K562 (cell line): Measurements from ENCODE around the gene CNNM4. TPM values are rescaled to one million over a fixed set of nuclear protein-coding genes. Genes with fewer than 3 reads are reported as not detected.

Source experiments
- ATAC-seq: fragments of 200-7000 bp; cut with Tn5 transposase; 3 replicates; pipeline ENCODE4 v1.9.1; 2020; ENCODE audit warnings: moderate library complexity
- BruUV-seq: library from RNA; stranded (reverse); fragments of 400-500 nt; replicated peaks from 2 replicates; lab custom pipeline; 2021; lab: Mats Ljungman, UMichigan
- CTCF ChIA-PET: fragments of 300-600 bp; formaldehyde crosslinking; extraction: SDS; loops from one replicate; lab custom pipeline; 2021; ENCODE audit warnings: low intra/inter-chr PET ratio; lab: Yijun Ruan, JAX
- POLR2A ChIA-PET: fragments of 300-600, 350-650 bp; sonication (Branson Sonifier 250); formaldehyde crosslinking; extraction: SDS; loops from one replicate; lab custom pipeline; 2021; ENCODE audit warnings: antibody characterized with exemption, inconsistent platforms; lab: Yijun Ruan, JAX
- DNase-seq, 4 experiments: peaks; one replicate each; pipeline versions ENCODE4 v3.0.0 to v3.0.0-alpha.2; 2011 to 2018; ENCODE audit warnings: low spot score in 3 of 4, mixed read lengths in 3 of 4; ENCODE audit errors: extremely low read depth in 1 of 4
- FAIRE-seq: peaks from 2 replicates; lab custom pipeline; 2011; peaks lifted over from hg19 to GRCh38; lab: Jason Lieb, UNC
- H2AFZ ChIP-seq: 2 replicates; pipeline ENCODE4 v1.6.0; 2011; ENCODE audit warnings: low read depth, low read length, control low read depth, inconsistent platforms
- H3K27ac ChIP-seq: fragments of 200-600 bp; 3 replicates; pipeline ENCODE4 v1.8.0; 2011; ENCODE audit warnings: low read depth, mild to moderate bottlenecking, control low read depth, inconsistent platforms, low read length, moderate library complexity, mixed read lengths; ENCODE audit errors: extremely low read depth
- H3K27me3 ChIP-seq, 2 experiments: fragments of 300-600 bp in 1 of 2; 2 replicates in 1 of 2; 3 replicates in 1 of 2; pipeline versions ENCODE4 v1.6.0 to v1.8.0; 2011; ENCODE audit warnings: inconsistent platforms in 2 of 2, low read length in 2 of 2, mild to moderate bottlenecking in 1 of 2, mixed read lengths in 1 of 2, moderate library complexity in 1 of 2; ENCODE audit not compliant: control insufficient read depth in 2 of 2, insufficient read depth in 2 of 2
- H3K36me3 ChIP-seq: fragments of 300-600 bp; 3 replicates; pipeline ENCODE4 v1.8.0; 2011; ENCODE audit warnings: mild to moderate bottlenecking, low read length, inconsistent platforms; ENCODE audit not compliant: control insufficient read depth, insufficient read depth
- H3K4me1 ChIP-seq, 2 experiments: fragments of 200-600 bp in 1 of 2; replicated peaks in 1 of 2; 2 replicates in 1 of 2; 3 replicates in 1 of 2; pipeline versions ENCODE4 v1.5.1 to v1.8.0; 2011; ENCODE audit warnings: inconsistent platforms in 2 of 2, low read length in 2 of 2, mild to moderate bottlenecking in 1 of 2, mixed read lengths in 1 of 2, moderate library complexity in 1 of 2; ENCODE audit not compliant: control insufficient read depth in 2 of 2, insufficient read depth in 2 of 2
- H3K4me2 ChIP-seq: 2 replicates; pipeline ENCODE4 v1.6.1; 2011; ENCODE audit warnings: low read length, control low read depth, inconsistent platforms, mixed read lengths; ENCODE audit not compliant: insufficient read depth
- H3K4me3 ChIP-seq: fragments of 200-600 bp; sonication (generic), shearing (Covaris generic); 2 replicates; pipeline ENCODE4 v1.5.1; 2016; ENCODE audit warnings: control low read depth, inconsistent platforms
- H3K79me2 ChIP-seq: fragments of 200-600 bp; 3 replicates; pipeline ENCODE4 v1.8.0; 2011; ENCODE audit warnings: low read length, inconsistent platforms; ENCODE audit not compliant: control insufficient read depth, insufficient read depth
- H3K9ac ChIP-seq, 2 experiments: 2 replicates each; pipeline versions ENCODE4 v1.6.0 to v1.6.1; 2011; ENCODE audit warnings: low read depth in 2 of 2, low read length in 2 of 2, control low read depth in 1 of 2, inconsistent platforms in 1 of 2, mild to moderate bottlenecking in 1 of 2, mixed read lengths in 1 of 2; ENCODE audit not compliant: insufficient read depth in 1 of 2
- H3K9me1 ChIP-seq: one replicate; pipeline ENCODE4 v1.6.0; 2011; ENCODE audit warnings: inconsistent platforms, mild to moderate bottlenecking, low read length, moderate library complexity; ENCODE audit not compliant: control insufficient read depth, insufficient read depth
- H3K9me3 ChIP-seq: replicated peaks from 2 replicates; pipeline ENCODE4 v1.5.1; 2011; ENCODE audit warnings: low read depth, low read length, inconsistent platforms; ENCODE audit not compliant: control insufficient read depth, insufficient read depth
- H4K20me1 ChIP-seq: replicated peaks from 2 replicates; pipeline ENCODE4 v1.6.1; 2011; ENCODE audit warnings: low read length, inconsistent platforms, mixed read lengths; ENCODE audit not compliant: control insufficient read depth, insufficient read depth
- ARID1B ChIP-seq: fragments of 450-650 bp; IDR thresholded peaks from 2 replicates; pipeline ENCODE4 v1.6.1; 2016; ENCODE audit warnings: antibody characterized with exemption, mild to moderate bottlenecking, inconsistent platforms
- BCL6 ChIP-seq: fragments of 250-450 bp; sonication (Bioruptor Pico); IDR thresholded peaks from 2 replicates; pipeline ENCODE4 v1.4.0; 2020
- MED1 ChIP-seq: sonication (generic); formaldehyde crosslinking; IDR thresholded peaks from 2 replicates; pipeline ENCODE4 v1.8.1; 2023; ENCODE audit warnings: missing genetic modification reagents, borderline replicate concordance
- NCOA4 ChIP-seq: fragments of 450-650 bp; IDR thresholded peaks from 2 replicates; pipeline ENCODE4 v1.6.1; 2018; ENCODE audit warnings: mild to moderate bottlenecking; ENCODE audit not compliant: partially characterized antibody
- OTX1 ChIP-seq: fragments of 450-650 bp; formaldehyde crosslinking; IDR thresholded peaks from 2 replicates; pipeline ENCODE4 v1.4.0; 2022; ENCODE audit warnings: mild to moderate bottlenecking
- POLR2B ChIP-seq: fragments of 450-650 bp; IDR thresholded peaks from 2 replicates; pipeline ENCODE4 v1.6.1; 2018; ENCODE audit warnings: low read depth; ENCODE audit not compliant: partially characterized antibody
- RAD21 ChIP-seq, 2 experiments: fragments of 250-450 bp in 1 of 2; fragments of 450-650 bp in 1 of 2; sonication (Bioruptor Pico) in 1 of 2; formaldehyde crosslinking in 1 of 2; IDR thresholded peaks in 1 of 2; conservative IDR thresholded peaks in 1 of 2; 2 replicates each; pipeline versions ENCODE4 v1.4.0 to v1.8.0; 2020 to 2022; ENCODE audit warnings: mild to moderate bottlenecking in 2 of 2, moderate library complexity in 1 of 2
- RBM17 ChIP-seq: fragments of 200-400 bp; formaldehyde crosslinking; IDR thresholded peaks from 2 replicates; pipeline ENCODE4 v1.6.1; 2017; ENCODE audit warnings: low read depth, mild to moderate bottlenecking, low read length, borderline replicate concordance
- SMAD2 ChIP-seq: fragments of 150-350 bp; IDR thresholded peaks from 2 replicates; pipeline ENCODE4 v1.6.1; 2014; ENCODE audit warnings: low read depth, mild to moderate bottlenecking, low read length
- SREBF1 ChIP-seq: fragments of 150-350 bp; IDR thresholded peaks from 2 replicates; pipeline ENCODE4 v1.6.1; 2014; ENCODE audit warnings: antibody characterized with exemption, low read depth, low read length, borderline replicate concordance
- USF2 ChIP-seq: sonication (generic); formaldehyde crosslinking; IDR thresholded peaks from 2 replicates; pipeline ENCODE4 v1.5.0; 2020; ENCODE audit warnings: missing genetic modification reagents
- ZNF561 ChIP-seq: fragments of 450-650 bp; formaldehyde crosslinking; conservative IDR thresholded peaks from 2 replicates; pipeline ENCODE4 v1.4.0; 2020; ENCODE audit warnings: mild to moderate bottlenecking, moderate library complexity
- WGBS: fragments of 100-300 bp; shearing (Covaris generic); methylation state at CpG from one replicate; pipeline ENCODE4 v1.1.6; 2016; ENCODE audit warnings: low coverage, mixed read lengths; ENCODE audit not compliant: insufficient coverage; ENCODE audit errors: missing lambda C conversion rate; 5-methylcytosine and 5-hydroxymethylcytosine counted together
- in situ Hi-C: fragments of 300-500 bp; cut with MboI; formaldehyde crosslinking; loops from 4 replicates; pipeline ENCODE4 v1.15.0; 2018; ENCODE audit warnings: inconsistent platforms, mixed read lengths
- intact Hi-C: fragments of 100-400 bp; cut with micrococcal nuclease; formaldehyde crosslinking; loops from 2 replicates; pipeline ENCODE4 v1.14.2; 2022
- polyA plus RNA-seq, 8 experiments: library from polyadenylated mRNA; depleted of rRNA in 4 of 8; stranded (reverse) in 5 of 8; unstranded in 3 of 8; fragments of >200 nt; fragmentation: Nextera tagmentation in 2 of 8; fragmentation: Illumina TruSeq in 1 of 8; extraction: Ambion mirVana in 2 of 8; extraction: Trizol in 1 of 8; gene quantifications; 2 replicates each; pipeline versions ENCODE4 v1.2.1 to v1.2.3, GENCODE V29; 2011 to 2014; ENCODE audit warnings: inconsistent platforms in 1 of 8, missing spikeins in 1 of 8
- total RNA-seq, 7 experiments: library from RNA; depleted of rRNA in 6 of 7; stranded (reverse); fragments of >200 nt in 6 of 7; fragmentation: Illumina TruSeq in 2 of 7; extraction: Trizol in 2 of 7; gene quantifications; 2 replicates each; pipeline versions ENCODE4 v1.2.1 to v1.2.3, GENCODE V29; 2011 to 2021; ENCODE audit warnings: low replicate concordance in 1 of 7
- TF ChIP-seq, protein P1 (sequence below), 2 experiments: fragments of 450-650 bp; IDR thresholded peaks; 2 replicates each; pipeline ENCODE4 v1.6.1; 2018; ENCODE audit warnings: mild to moderate bottlenecking in 2 of 2, low read depth in 1 of 2; ENCODE audit not compliant: partially characterized antibody in 2 of 2
- TF ChIP-seq, protein P2 (sequence below), 3 experiments: fragments of 200-800 bp in 1 of 3; fragments of 250-450 bp in 1 of 3; fragments of 450-650 bp in 1 of 3; sonication (Bioruptor Pico) in 1 of 3; sonication (Bioruptor generic) in 1 of 3; formaldehyde crosslinking in 1 of 3; IDR thresholded peaks; 2 replicates each; pipeline versions ENCODE4 v1.6.1 to v1.8.0; 2016 to 2022; ENCODE audit warnings: mild to moderate bottlenecking in 2 of 3, missing genetic modification characterization in 2 of 3, missing compliant biosample characterization in 1 of 3, moderate library complexity in 1 of 3

Gene CNNM4
- total and polyA plus RNA-seq, 9 of the 15 experiments (the other 6 are each of a cell fraction or from before 2014, with no cell fraction given) = 0.96 to 6.3 (median 2.8) TPM

GRCh38 chr2:96835830-96836229, 75.1 kb downstream of the CNNM4 start:
- Histone ChIP-seq H3K9me3 (no peaks in the 10 kb centered on the region), H3K9me1 (peaks cover 3% of the 10 kb centered on the region), H3K36me3 (peaks cover 76% of the 10 kb centered on the region; the same call in 2 of the 3 replicates), H3K79me2 (no peaks in the 10 kb centered on the region), H3K4me2 (no peak overlapping the region), H3K9ac (no peak overlapping the region), H3K4me1 (peaks cover 8 to 27% of the 10 kb centered on the region in 2 experiments; a peak in 4 of 5 replicates), H2AFZ (no peak overlapping the region), H4K20me1 (no peaks in the 10 kb centered on the region), H3K27me3 (no peaks in the 10 kb centered on the region), H3K27ac (no peak overlapping the region), H3K4me3 (no peak overlapping the region)
- ATAC-seq = no peak
- in situ Hi-C loops (no loop called here), intact Hi-C loops (no loop called here)
- POLR2A ChIA-PET = interaction anchor here (1.2 kb wide), 1 partner anchor 9 kb away, joined by 3 read pairs; no protein-coding TSS in a partner anchor
- FAIRE-seq = peak; percentile 29
- DNase-seq = no peak
- 91% methylated on average over 4 of the region's 4 CpGs for WGBS
- BruUV-seq = no TSS peak
- CTCF ChIA-PET = no interaction called here
- TF ChIP-seq ZNF561 = no peak
- TF ChIP-seq NCOA4 = no peak
- TF ChIP-seq SMAD2 = no peak
- TF ChIP-seq POLR2B = peak; percentile 17
- TF ChIP-seq RBM17 = no peak
- TF ChIP-seq RAD21 (CRISPR knock-in tag; conservative IDR thresholded peaks at IDR 0.05 in 1 of 2, IDR thresholded peaks at IDR 0.05 in 1 of 2) = no peak
- TF ChIP-seq ARID1B = no peak
- no peak for TF ChIP-seq SREBF1
- TF ChIP-seq USF2 = no peak
- TF ChIP-seq OTX1 (CRISPR knock-in tag) = no peak
- TF ChIP-seq, protein P1, sequence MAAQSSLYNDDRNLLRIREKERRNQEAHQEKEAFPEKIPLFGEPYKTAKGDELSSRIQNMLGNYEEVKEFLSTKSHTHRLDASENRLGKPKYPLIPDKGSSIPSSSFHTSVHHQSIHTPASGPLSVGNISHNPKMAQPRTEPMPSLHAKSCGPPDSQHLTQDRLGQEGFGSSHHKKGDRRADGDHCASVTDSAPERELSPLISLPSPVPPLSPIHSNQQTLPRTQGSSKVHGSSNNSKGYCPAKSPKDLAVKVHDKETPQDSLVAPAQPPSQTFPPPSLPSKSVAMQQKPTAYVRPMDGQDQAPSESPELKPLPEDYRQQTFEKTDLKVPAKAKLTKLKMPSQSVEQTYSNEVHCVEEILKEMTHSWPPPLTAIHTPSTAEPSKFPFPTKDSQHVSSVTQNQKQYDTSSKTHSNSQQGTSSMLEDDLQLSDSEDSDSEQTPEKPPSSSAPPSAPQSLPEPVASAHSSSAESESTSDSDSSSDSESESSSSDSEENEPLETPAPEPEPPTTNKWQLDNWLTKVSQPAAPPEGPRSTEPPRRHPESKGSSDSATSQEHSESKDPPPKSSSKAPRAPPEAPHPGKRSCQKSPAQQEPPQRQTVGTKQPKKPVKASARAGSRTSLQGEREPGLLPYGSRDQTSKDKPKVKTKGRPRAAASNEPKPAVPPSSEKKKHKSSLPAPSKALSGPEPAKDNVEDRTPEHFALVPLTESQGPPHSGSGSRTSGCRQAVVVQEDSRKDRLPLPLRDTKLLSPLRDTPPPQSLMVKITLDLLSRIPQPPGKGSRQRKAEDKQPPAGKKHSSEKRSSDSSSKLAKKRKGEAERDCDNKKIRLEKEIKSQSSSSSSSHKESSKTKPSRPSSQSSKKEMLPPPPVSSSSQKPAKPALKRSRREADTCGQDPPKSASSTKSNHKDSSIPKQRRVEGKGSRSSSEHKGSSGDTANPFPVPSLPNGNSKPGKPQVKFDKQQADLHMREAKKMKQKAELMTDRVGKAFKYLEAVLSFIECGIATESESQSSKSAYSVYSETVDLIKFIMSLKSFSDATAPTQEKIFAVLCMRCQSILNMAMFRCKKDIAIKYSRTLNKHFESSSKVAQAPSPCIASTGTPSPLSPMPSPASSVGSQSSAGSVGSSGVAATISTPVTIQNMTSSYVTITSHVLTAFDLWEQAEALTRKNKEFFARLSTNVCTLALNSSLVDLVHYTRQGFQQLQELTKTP (IDR thresholded peaks at IDR 0.05; ENCODE audit: low read depth in 1 of 2, partially characterized antibody in 2 of 2) = peak in 1 of 2 experiments; percentile 41
- no peak for TF ChIP-seq MED1 (CRISPR knock-in tag)
- TF ChIP-seq, protein P2, sequence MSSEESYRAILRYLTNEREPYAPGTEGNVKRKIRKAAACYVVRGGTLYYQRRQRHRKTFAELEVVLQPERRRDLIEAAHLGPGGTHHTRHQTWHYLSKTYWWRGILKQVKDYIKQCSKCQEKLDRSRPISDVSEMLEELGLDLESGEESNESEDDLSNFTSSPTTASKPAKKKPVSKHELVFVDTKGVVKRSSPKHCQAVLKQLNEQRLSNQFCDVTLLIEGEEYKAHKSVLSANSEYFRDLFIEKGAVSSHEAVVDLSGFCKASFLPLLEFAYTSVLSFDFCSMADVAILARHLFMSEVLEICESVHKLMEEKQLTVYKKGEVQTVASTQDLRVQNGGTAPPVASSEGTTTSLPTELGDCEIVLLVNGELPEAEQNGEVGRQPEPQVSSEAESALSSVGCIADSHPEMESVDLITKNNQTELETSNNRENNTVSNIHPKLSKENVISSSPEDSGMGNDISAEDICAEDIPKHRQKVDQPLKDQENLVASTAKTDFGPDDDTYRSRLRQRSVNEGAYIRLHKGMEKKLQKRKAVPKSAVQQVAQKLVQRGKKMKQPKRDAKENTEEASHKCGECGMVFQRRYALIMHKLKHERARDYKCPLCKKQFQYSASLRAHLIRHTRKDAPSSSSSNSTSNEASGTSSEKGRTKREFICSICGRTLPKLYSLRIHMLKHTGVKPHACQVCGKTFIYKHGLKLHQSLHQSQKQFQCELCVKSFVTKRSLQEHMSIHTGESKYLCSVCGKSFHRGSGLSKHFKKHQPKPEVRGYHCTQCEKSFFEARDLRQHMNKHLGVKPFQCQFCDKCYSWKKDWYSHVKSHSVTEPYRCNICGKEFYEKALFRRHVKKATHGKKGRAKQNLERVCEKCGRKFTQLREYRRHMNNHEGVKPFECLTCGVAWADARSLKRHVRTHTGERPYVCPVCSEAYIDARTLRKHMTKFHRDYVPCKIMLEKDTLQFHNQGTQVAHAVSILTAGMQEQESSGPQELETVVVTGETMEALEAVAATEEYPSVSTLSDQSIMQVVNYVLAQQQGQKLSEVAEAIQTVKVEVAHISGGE (CRISPR knock-in tag; IDR thresholded peaks at IDR 0.05) = no peak
- TF ChIP-seq BCL6 (CRISPR knock-in tag) = no peak
